Keratinocyte (primary cell): Measurements from ENCODE around the gene FAM25A. TPM values are rescaled to one million over a fixed set of nuclear protein-coding genes. Genes with fewer than 3 reads are reported as not detected.
"Not testable (repeated sequence)": the region's sequence is repeated elsewhere in the genome, so short reads cannot be mapped to it uniquely, and the experiment has no call there.

Experiments used
- DNase-seq: peaks from one replicate; pipeline ENCODE4 v3.0.0-alpha.2; 2011; ENCODE audit warnings: low read depth, missing footprints, low spot score
- FAIRE-seq: peaks from 2 replicates; lab custom pipeline; 2011; peaks lifted over from hg19 to GRCh38; lab: Jason Lieb, UNC
- H2AFZ ChIP-seq: 2 replicates; pipeline ENCODE4 v1.6.0; 2012; ENCODE audit warnings: low read length, control low read depth, inconsistent platforms; ENCODE audit not compliant: control insufficient read depth
- H3K27ac ChIP-seq: 2 replicates; pipeline ENCODE4 v1.5.1; 2011; ENCODE audit warnings: low read length; ENCODE audit not compliant: control insufficient read depth, insufficient read depth
- H3K27me3 ChIP-seq: 3 replicates; pipeline ENCODE4 v1.6.0; 2011; ENCODE audit warnings: low read length; ENCODE audit not compliant: control insufficient read depth, insufficient read depth; ENCODE audit errors: extremely low read depth
- H3K36me3 ChIP-seq, 2 experiments: 2 replicates in 1 of 2; 3 replicates in 1 of 2; pipeline ENCODE4 v1.5.1; 2011; ENCODE audit warnings: low read length in 2 of 2, mild to moderate bottlenecking in 1 of 2; ENCODE audit not compliant: control insufficient read depth in 2 of 2, insufficient read depth in 2 of 2; ENCODE audit errors: extremely low read depth in 1 of 2
- H3K4me1 ChIP-seq: 3 replicates; pipeline ENCODE4 v1.5.1; 2011; ENCODE audit warnings: low read length; ENCODE audit not compliant: control insufficient read depth, insufficient read depth; ENCODE audit errors: extremely low read depth
- H3K4me2 ChIP-seq: 3 replicates; pipeline ENCODE4 v1.6.0; 2011; ENCODE audit warnings: low read depth, low read length; ENCODE audit not compliant: control insufficient read depth, insufficient read depth; ENCODE audit errors: extremely low read depth
- H3K4me3 ChIP-seq, 3 experiments: fragments of 200-600 bp in 1 of 3; sonication (generic) in 1 of 3; 2 replicates in 2 of 3; 3 replicates in 1 of 3; pipeline ENCODE4 v1.5.1; 2011 to 2016; ENCODE audit warnings: low read length in 3 of 3, mild to moderate bottlenecking in 3 of 3, control low read depth in 2 of 3, inconsistent platforms in 1 of 3, low read depth in 1 of 3, mixed read lengths in 1 of 3, mixed run types in 1 of 3, moderate library complexity in 1 of 3; ENCODE audit not compliant: control insufficient read depth in 2 of 3, insufficient read depth in 2 of 3; ENCODE audit errors: extremely low read depth in 1 of 3
- H3K79me2 ChIP-seq: 2 replicates; pipeline ENCODE4 v1.6.0; 2012; ENCODE audit warnings: low read length; ENCODE audit not compliant: control insufficient read depth, insufficient read depth
- H3K9ac ChIP-seq: 3 replicates; pipeline ENCODE4 v1.6.0; 2011; ENCODE audit warnings: low read length; ENCODE audit not compliant: control insufficient read depth, insufficient read depth; ENCODE audit errors: extremely low read depth
- H3K9me1 ChIP-seq: 3 replicates; pipeline ENCODE4 v1.6.0; 2011; ENCODE audit warnings: low read length; ENCODE audit not compliant: control insufficient read depth, insufficient read depth; ENCODE audit errors: extremely low read depth
- H3K9me3 ChIP-seq: 2 replicates; pipeline ENCODE4 v1.5.1; 2012; ENCODE audit warnings: low read depth, low read length; ENCODE audit not compliant: control insufficient read depth
- H4K20me1 ChIP-seq: 3 replicates; pipeline ENCODE4 v1.6.0; 2011; ENCODE audit warnings: low read length; ENCODE audit not compliant: control insufficient read depth, insufficient read depth; ENCODE audit errors: extremely low read depth
- CTCF ChIP-seq, 3 experiments: IDR thresholded peaks in 1 of 3; conservative IDR thresholded peaks in 1 of 3; optimal IDR thresholded peaks in 1 of 3; 2 replicates in 2 of 3; 3 replicates in 1 of 3; pipeline versions ENCODE3 to v1.5.1; 2011; ENCODE audit warnings: low read length in 3 of 3, mild to moderate bottlenecking in 3 of 3, moderate library complexity in 2 of 3, control low read depth in 1 of 3, inconsistent platforms in 1 of 3; ENCODE audit not compliant: insufficient read depth in 2 of 3; ENCODE audit errors: extremely low read depth in 1 of 3
- EZH2 ChIP-seq: IDR thresholded peaks from one replicate; pipeline ENCODE4 v1.6.1; 2012; ENCODE audit warnings: inconsistent platforms, mild to moderate bottlenecking, low read length, moderate library complexity
- dilution Hi-C: fragments of 300-500 bp; cut with MboI; formaldehyde crosslinking; loops from one replicate; pipeline ENCODE4 v1.7.0; 2020; ENCODE audit warnings: low sequenced_read_pairs; ENCODE audit not compliant: extremely low pct_ligation_motif_present
- polyA plus RNA-seq, 5 experiments: library from polyadenylated mRNA; depleted of rRNA in 3 of 5; stranded (reverse) in 3 of 5; stranded (forward) in 1 of 5; unstranded in 1 of 5; fragments of >200 nt; gene quantifications; 1 replicate in 1 of 5; 2 replicates in 3 of 5; 3 replicates in 1 of 5; pipeline versions ENCODE4 v1.2.1 to v1.2.3, GENCODE V29; 2011 to 2012; ENCODE audit warnings: missing spikeins in 2 of 5, low read depth in 1 of 5, low replicate concordance in 1 of 5

Gene FAM25A
- polyA plus RNA-seq, 1 donor (not counting 4 experiments of a cell fraction or from before 2014, with no cell fraction given): 11.7 TPM

- Histone ChIP-seq H3K27me3 (no peaks in the 10 kb centered on the region), H3K4me3 (no peak overlapping the region), H3K9me1 (no peaks in the 10 kb centered on the region), H3K4me2 (no peak overlapping the region), H3K36me3 (no peaks in the 10 kb centered on the region), H2AFZ (no peak overlapping the region), H3K4me1 (peaks cover 12% of the 10 kb centered on the region), H3K27ac (no peak overlapping the region), H3K79me2 (no peaks in the 10 kb centered on the region), H3K9me3 (no peaks in the 10 kb centered on the region), H4K20me1 (no peaks in the 10 kb centered on the region), H3K9ac (no peak overlapping the region)
- DNase-seq (no peak), FAIRE-seq (no peak)
- dilution Hi-C loops: no loop called here
- TF ChIP-seq CTCF (optimal IDR thresholded peaks at IDR 0.05 in 1 of 3, IDR thresholded peaks at IDR 0.05 in 1 of 3, conservative IDR thresholded peaks at IDR 0.05 in 1 of 3; ENCODE audit: extremely low read depth in 1 of 3, insufficient read depth in 2 of 3, low read length in 3 of 3) (no peak), EZH2 (no peak)
Observed at GRCh38 chr10:86981716-86982115, 38.4 kb upstream of the FAM25A start.

- H3K9ac ChIP-seq, H3K36me3 ChIP-seq, H3K9me3 ChIP-seq, dilution Hi-C loops, H3K79me2 ChIP-seq, FAIRE-seq, H3K9me1 ChIP-seq, H3K4me2 ChIP-seq, H3K27ac ChIP-seq, H3K27me3 ChIP-seq, H4K20me1 ChIP-seq, DNase-seq, H3K4me1 ChIP-seq, H3K4me3 ChIP-seq, H2AFZ ChIP-seq: not testable (repeated sequence)
Observed at GRCh38 chr10:86984498-86984897, 35.6 kb upstream of the FAM25A start.

DNA sequence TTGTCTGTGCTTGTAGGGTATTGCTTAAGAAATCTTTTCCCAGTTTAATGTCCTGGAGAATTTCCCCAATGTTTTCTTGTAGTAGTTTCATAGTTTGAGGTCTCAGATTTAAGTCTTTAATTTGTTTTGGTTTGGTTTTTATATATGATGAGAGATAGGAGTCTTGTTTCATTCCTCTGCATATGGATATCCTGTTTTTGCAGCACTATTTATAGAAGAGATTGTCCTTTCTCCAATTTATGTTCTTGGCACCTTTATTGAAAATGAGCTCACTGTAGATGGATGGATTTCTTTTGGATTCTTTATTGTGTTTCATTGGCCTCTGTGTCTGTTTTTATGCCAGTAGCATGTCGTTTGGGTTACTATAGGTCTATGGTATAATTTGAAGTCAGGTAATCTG lies 31.6 kb upstream of the FAM25A start:
- Histone ChIP-seq H3K36me3 (no peaks in the 10 kb centered on the region), H3K4me1 (no peaks in the 10 kb centered on the region), H3K4me2 (no peak overlapping the region), H3K9me3 (no peaks in the 10 kb centered on the region), H2AFZ (no peak overlapping the region), H3K27ac (no peak overlapping the region), H3K79me2 (no peaks in the 10 kb centered on the region), H3K4me3 (no peak overlapping the region), H4K20me1 (no peaks in the 10 kb centered on the region), H3K9me1 (no peaks in the 10 kb centered on the region), H3K9ac (no peak overlapping the region), H3K27me3 (no peaks in the 10 kb centered on the region)
- DNase-seq: no peak
- TF ChIP-seq CTCF (optimal IDR thresholded peaks at IDR 0.05 in 1 of 3, IDR thresholded peaks at IDR 0.05 in 1 of 3, conservative IDR thresholded peaks at IDR 0.05 in 1 of 3; ENCODE audit: extremely low read depth in 1 of 3, insufficient read depth in 2 of 3, low read length in 3 of 3): no peak
- TF ChIP-seq EZH2: no peak
- FAIRE-seq: no peak
- dilution Hi-C loops: no loop called here

DNA sequence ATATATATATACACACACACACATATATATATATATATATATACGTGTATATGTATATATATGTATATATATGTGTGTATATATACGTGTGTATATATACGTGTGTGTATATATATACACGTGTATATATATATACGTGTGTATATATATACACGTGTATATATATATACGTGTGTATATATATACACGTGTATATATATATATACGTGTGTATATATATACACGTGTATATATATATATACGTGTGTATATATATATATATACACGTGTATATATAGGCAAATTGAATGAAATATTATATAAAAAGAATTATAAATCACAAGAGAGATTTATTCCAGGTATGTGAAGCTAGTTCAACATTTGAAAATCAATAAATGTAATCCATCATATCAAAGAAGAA lies 28.7 kb upstream of the FAM25A start:
- dilution Hi-C loops, H3K4me3 ChIP-seq, H3K36me3 ChIP-seq, FAIRE-seq, H2AFZ ChIP-seq, H3K27me3 ChIP-seq, H3K4me2 ChIP-seq, H3K79me2 ChIP-seq, H3K9ac ChIP-seq, H3K4me1 ChIP-seq, H4K20me1 ChIP-seq, H3K27ac ChIP-seq, H3K9me1 ChIP-seq, DNase-seq, H3K9me3 ChIP-seq: not testable (repeated sequence)
